Activated gamma-delta T cell treated with Interleukin-2 at 50 U/mL for 16 hours (primary cell): Measurements from ENCODE around the gene HSD17B3.
"Not testable (repeated sequence)": the region's sequence is repeated elsewhere in the genome, so short reads cannot be mapped to it uniquely, and the experiment has no call there.

ENCODE experiments used
- DNase-seq: peaks from one replicate; pipeline ENCODE4 v3.0.0-alpha.2; 2020

Gene HSD17B3

GRCh38 chr9:96192710-96193109 lies 109.3 kb downstream of the HSD17B3 start:
- DNase-seq: no peak

- DNase-seq: no peak
Measured at GRCh38 chr9:96189995-96190394, 112.0 kb downstream of the HSD17B3 start.

GRCh38 chr9:96189581-96189980 lies 112.4 kb downstream of the HSD17B3 start:
- not testable (repeated sequence) for DNase-seq

GRCh38 chr9:96188571-96188970 lies 113.4 kb downstream of the HSD17B3 start:
- no peak for DNase-seq

GRCh38 chr9:96187151-96187555 lies 114.8 kb downstream of the HSD17B3 start:
- no peak for DNase-seq

- DNase-seq: no peak
Measured at GRCh38 chr9:96186591-96187011, 115.4 kb downstream of the HSD17B3 start.

GRCh38 chr9:96185518-96186156 lies 116.3 kb downstream of the HSD17B3 start:
- DNase-seq: no peak
